Measurements from ENCODE around the gene ANKRD53.

The ANKRD53 gene

GRCh38 chr2:71004857-71005256, 26.4 kb downstream of the ANKRD53 start:
- TF ChIP-seq CREB5 (CRISPR knock-in tag; IDR thresholded peaks at IDR 0.05; ENCODE audit: low read depth) = no peak
- no peak for TF ChIP-seq ZNF565 (CRISPR knock-in tag; conservative IDR thresholded peaks at IDR 0.05; ENCODE audit: low read depth)
- TF ChIP-seq CSRNP3 (CRISPR knock-in tag; IDR thresholded peaks at IDR 0.05) = no peak
- TF ChIP-seq GLIS3 (CRISPR knock-in tag; IDR thresholded peaks at IDR 0.05) = no peak
- no peak for TF ChIP-seq ESRRG (CRISPR knock-in tag; IDR thresholded peaks at IDR 0.05)

GRCh38 chr2:71005271-71006202, 27.1 kb downstream of the ANKRD53 start:
- TF ChIP-seq CSRNP3 (CRISPR knock-in tag; IDR thresholded peaks at IDR 0.05) (no peak), ZNF8 (CRISPR knock-in tag; IDR thresholded peaks at IDR 0.05) (no peak), TOX (CRISPR knock-in tag; IDR thresholded peaks at IDR 0.05; ENCODE audit: borderline replicate concordance) (no peak), CREB5 (CRISPR knock-in tag; IDR thresholded peaks at IDR 0.05; ENCODE audit: low read depth) (no peak), ZNF565 (CRISPR knock-in tag; conservative IDR thresholded peaks at IDR 0.05; ENCODE audit: low read depth) (no peak), ISL1 (CRISPR knock-in tag; IDR thresholded peaks at IDR 0.05) (no peak), ZFP30 (CRISPR knock-in tag; IDR thresholded peaks at IDR 0.05) (no peak), TCF4 (CRISPR knock-in tag; IDR thresholded peaks at IDR 0.05; ENCODE audit: borderline replicate concordance) (no peak), ZNF70 (CRISPR knock-in tag; IDR thresholded peaks at IDR 0.05) (no peak), OSR1 (CRISPR knock-in tag; IDR thresholded peaks at IDR 0.05) (no peak), ZFP3 (CRISPR knock-in tag; IDR thresholded peaks at IDR 0.05) (no peak), ESRRG (CRISPR knock-in tag; IDR thresholded peaks at IDR 0.05) (no peak), BACH2 (CRISPR knock-in tag; IDR thresholded peaks at IDR 0.05; ENCODE audit: borderline replicate concordance) (no peak), TSHZ2 (CRISPR knock-in tag; IDR thresholded peaks at IDR 0.05) (no peak), PPARA (CRISPR knock-in tag; IDR thresholded peaks at IDR 0.05; ENCODE audit: borderline replicate concordance) (no peak), CSDC2 (CRISPR knock-in tag; IDR thresholded peaks at IDR 0.05) (no peak), ZC3H10 (CRISPR knock-in tag; IDR thresholded peaks at IDR 0.05) (no peak), POU6F1 (CRISPR knock-in tag; IDR thresholded peaks at IDR 0.05; ENCODE audit: borderline replicate concordance, low read depth) (no peak), GLIS3 (CRISPR knock-in tag; IDR thresholded peaks at IDR 0.05) (no peak), ARNTL (CRISPR knock-in tag; IDR thresholded peaks at IDR 0.05; ENCODE audit: borderline replicate concordance, low read depth) (no peak)
- ATAC-seq = no peak

More at GRCh38 chr2:71004857-71005256, 26.4 kb downstream of the ANKRD53 start:
- no peak for ATAC-seq
